NCI-H1105 (cell line): ENCODE measurements around the gene ST14.

Source experiments
- DNase-seq: peaks from one replicate; lab custom pipeline; 2025; lab: John Stamatoyannopoulos, UW

ST14 gene

GRCh38 chr11:130159657-130160497, at the start of gene ST14:
TSS of gene ST14 (plus strand) at chr11:130159782. CDS start at chr11:130159980, 198 bp downstream.
- DNase-seq, result peak; percentile 76

- DNase-seq, result no peak
Observed at GRCh38 chr11:130110339-130111108, 49.1 kb upstream of the ST14 start.

DNA sequence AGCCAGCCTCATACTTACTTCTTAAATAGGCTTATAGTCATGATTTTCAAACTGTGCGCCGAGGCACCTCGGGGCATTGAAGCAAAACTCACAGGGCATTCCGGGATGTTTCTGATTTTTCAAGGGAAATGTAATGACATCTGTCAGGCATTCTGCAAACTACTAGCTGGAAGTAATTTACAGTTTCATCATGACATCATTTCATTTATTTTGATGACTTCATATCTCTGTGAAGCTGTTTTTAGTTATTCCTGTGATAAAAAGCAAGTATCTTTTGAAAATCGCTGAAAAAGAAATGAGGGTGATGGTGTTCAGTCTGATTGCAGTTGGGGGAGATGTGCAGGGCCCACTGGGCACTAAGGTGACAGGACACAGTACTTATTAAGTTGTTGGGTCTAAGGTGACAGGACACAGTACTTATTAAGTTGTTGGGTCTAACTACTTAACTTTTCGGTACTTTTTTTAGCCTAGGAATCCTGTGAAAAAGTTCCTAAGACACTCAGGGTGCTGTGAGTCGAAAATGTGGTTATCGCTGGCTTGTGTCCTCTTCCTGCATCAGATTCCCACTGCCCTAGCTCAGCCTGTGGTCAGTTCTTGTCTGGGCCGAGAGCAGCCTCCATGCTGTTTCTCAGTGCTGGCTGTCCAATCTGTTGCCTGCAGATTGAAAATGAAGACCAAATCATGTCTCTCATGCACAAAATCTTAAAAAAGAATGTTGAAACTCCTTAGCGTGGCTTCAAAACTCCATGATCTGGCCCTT, 47.3 kb upstream of the ST14 start:
- no peak for DNase-seq

DNA sequence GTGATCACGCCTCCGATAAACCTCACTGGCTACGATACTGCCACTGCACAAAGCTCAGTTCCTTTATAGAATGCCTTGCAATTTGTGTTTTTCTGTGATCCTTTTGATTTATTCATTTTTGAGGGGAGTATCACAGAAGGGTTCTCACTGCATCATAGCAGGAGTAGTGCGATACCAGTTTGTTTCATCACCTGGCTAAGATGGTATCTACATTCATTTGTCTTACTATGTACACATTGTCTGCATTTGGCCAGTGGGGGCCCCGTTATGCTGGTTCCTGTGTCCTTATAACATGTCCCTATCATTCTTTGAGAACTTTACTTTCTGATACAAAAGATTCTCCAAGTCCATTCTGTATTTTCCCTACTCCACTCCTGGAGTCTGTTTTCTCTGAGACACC, 45.3 kb upstream of the ST14 start:
- no peak for DNase-seq

DNA sequence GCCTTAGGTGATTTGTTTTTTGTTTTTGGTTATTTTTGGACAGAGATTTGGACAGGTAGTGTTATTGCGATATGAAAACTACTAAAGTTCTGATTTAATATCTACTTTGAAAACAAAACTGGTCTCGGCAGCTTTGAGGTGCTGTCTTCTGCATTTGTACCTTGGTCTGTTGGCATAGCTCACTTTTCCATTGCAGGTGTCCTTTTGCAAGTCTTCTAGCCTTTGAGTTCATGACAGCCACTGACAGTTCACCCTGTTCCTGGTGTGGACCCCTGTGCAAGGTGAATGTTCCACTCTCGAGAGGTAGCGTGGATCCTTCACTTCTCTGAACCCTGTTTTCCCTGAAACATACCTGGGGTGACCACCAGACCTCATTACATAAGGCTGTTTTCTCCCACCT, 44.9 kb upstream of the ST14 start:
- no peak for DNase-seq

- peak; percentile 39 for DNase-seq
Observed at GRCh38 chr11:130115218-130115617, 44.4 kb upstream of the ST14 start.

GRCh38 chr11:130118165-130118564, 41.4 kb upstream of the ST14 start:
- DNase-seq, result no peak

- no peak for DNase-seq
Observed at GRCh38 chr11:130118636-130119387, 40.8 kb upstream of the ST14 start.

- DNase-seq, result no peak
Observed at GRCh38 chr11:130120045-130120444, 39.5 kb upstream of the ST14 start.

- no peak for DNase-seq
Observed at GRCh38 chr11:130121445-130121978, 38.1 kb upstream of the ST14 start.

GRCh38 chr11:130122141-130122575, 37.4 kb upstream of the ST14 start:
- no peak for DNase-seq

- DNase-seq, result no peak
Observed at GRCh38 chr11:130123414-130124040, 36.1 kb upstream of the ST14 start.

- DNase-seq, result no peak
Observed at GRCh38 chr11:130124096-130124495, 35.5 kb upstream of the ST14 start.

- no peak for DNase-seq
Observed at GRCh38 chr11:130125638-130126037, 33.9 kb upstream of the ST14 start.

DNA sequence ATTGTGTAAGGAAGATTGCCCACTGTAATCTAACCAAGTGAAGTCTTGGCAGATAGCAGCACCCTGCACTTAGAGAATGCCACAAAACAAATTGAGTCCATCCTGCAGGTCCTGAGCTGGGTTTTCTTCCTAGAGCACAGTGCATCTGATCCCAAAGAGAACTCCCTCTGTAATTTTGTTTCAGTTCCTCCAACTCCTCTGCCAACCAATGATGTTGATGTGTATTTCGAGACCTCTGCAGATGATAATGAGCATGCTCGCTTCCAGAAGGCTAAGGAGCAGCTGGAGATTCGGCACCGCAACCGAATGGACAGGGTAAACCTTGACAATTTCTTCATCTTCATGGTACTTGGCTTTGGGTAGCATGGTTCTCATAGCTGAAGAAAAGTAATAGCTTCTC, 33.1 kb upstream of the ST14 start:
- no peak for DNase-seq

DNA sequence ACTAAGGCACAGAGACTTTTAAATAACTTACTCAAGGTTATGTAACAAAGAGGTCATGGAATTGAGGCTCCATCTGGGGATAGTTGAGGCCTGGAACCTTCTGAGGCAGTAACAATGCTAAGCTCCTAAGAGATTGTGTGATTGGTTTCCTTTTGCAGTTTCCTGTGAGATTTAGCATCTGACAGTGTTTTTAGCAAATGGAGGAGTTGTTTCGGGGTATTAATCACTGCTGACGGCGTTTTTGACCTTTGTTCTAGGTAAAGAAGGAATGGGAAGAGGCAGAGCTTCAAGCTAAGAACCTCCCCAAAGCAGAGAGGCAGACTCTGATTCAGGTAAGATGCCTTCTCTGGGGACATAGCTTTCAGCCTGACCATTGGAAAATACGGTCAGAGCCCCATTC, 32.1 kb upstream of the ST14 start:
- DNase-seq, result no peak

DNA sequence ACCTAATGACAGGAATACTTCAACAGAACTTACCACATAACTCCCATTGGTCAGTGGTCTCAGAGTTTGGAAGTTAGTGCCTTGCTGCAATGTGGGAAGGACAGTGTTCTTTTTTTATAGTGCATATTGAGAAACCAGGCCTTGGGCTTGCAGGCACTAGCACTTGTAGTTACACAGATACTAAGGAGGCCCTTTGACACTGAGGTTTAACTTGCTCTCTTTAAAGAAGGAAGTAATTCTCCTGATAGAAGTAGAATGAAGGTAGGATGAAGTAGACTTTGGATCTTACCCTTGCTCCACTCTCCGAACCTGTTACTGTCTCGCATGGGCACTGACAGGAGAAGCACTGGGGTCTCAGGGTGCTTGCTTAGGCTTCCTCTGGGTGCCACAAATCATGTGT, 31.0 kb upstream of the ST14 start:
- DNase-seq, result no peak

- no peak for DNase-seq
Observed at GRCh38 chr11:130129922-130130321, 29.7 kb upstream of the ST14 start.

GRCh38 chr11:130131961-130132850, 27.4 kb upstream of the ST14 start:
- DNase-seq, result peak; percentile 57

- no peak for DNase-seq
Observed at GRCh38 chr11:130133716-130134115, 25.9 kb upstream of the ST14 start.
